Activated CD4-positive, alpha-beta T cell treated with anti-CD3 and anti-CD28 coated beads, Interleukin-10, Interleukin-2, amounts not matched to agents 100 ng/mL and 50 ng/mL, durations not matched to agents 16 hours and 8 hours (primary cell): ENCODE measurements around the gene BRS3.

Experiments used
- DNase-seq: peaks from one replicate; pipeline ENCODE4 v3.0.0-alpha.2; 2020

Gene BRS3

GRCh38 chrX:136496186-136496763 is 8.5 kb downstream of the BRS3 start:
- DNase-seq, result no peak

DNA sequence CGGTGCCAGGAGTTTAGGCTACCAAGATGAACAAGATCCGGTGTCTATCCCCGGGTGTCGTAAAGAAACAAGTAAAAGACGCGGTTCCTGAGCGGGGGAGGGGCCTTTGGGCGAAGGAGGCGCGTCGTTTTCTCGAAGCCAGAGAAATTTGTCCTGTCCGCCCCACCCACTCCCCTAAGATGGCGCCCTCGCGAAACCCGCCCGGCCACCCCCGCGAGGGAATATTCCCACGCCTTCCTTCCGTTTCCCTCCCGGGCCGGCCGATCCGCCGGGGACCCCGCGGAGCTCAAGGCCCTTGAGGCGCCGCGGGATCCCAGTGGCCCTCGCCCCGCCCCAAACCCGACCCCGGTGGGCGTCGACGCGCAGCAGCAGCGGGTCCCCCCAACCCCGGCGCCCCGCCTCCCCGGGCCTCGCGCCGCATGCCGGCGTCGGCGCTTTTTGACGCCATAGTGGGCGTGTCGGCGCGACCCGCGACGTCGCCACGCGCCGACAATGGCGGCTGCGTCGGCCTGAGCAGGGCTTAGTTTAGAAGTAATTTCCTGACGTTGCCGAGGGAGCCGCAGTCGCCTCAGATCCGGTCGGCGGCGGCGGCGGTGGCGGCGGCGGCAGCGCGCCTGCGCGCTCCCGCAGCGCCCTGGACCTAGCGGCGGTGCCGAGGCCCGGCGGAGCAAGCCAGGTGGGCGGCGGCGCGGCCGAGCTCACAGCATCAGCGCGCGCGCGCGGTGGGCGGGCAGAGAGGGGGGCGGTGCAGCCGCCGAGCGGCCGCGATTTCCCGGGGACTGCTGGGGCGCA is 9.2 kb downstream of the BRS3 start:
- peak; percentile 91 for DNase-seq

DNA sequence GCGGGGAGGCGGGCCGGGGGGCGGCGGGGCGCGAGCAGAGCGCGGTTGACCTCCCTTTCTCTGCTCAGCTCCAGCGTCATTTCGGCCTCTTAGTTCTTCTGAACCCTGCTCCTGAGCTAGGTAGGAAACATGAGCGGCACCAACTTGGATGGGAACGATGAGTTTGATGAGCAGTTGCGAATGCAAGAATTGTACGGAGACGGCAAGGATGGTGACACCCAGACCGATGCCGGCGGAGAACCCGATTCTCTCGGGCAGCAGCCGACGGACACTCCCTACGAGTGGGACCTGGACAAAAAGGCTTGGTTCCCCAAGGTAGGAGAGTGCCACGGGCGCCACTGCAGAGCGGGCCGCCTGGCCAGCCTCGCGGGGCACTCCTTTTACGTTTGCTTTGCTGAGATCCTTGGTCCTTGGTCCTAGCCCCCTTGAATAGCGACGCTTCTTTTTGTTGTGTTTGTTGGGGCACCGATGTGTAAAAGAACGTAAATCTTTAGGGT is 9.9 kb downstream of the BRS3 start, which contains the start of gene HTATSF1:
Gene HTATSF1, plus strand, starts transcription at position 37 of the 497 bp plus-strand sequence. Its CDS starts 93 bp downstream, at position 130.
- DNase-seq, result no peak

- DNase-seq, result no peak
Observed at GRCh38 chrX:136519069-136519468, 31.3 kb downstream of the BRS3 start.

- DNase-seq, result no peak
Observed at GRCh38 chrX:136523770-136524169, 36.0 kb downstream of the BRS3 start.

DNA sequence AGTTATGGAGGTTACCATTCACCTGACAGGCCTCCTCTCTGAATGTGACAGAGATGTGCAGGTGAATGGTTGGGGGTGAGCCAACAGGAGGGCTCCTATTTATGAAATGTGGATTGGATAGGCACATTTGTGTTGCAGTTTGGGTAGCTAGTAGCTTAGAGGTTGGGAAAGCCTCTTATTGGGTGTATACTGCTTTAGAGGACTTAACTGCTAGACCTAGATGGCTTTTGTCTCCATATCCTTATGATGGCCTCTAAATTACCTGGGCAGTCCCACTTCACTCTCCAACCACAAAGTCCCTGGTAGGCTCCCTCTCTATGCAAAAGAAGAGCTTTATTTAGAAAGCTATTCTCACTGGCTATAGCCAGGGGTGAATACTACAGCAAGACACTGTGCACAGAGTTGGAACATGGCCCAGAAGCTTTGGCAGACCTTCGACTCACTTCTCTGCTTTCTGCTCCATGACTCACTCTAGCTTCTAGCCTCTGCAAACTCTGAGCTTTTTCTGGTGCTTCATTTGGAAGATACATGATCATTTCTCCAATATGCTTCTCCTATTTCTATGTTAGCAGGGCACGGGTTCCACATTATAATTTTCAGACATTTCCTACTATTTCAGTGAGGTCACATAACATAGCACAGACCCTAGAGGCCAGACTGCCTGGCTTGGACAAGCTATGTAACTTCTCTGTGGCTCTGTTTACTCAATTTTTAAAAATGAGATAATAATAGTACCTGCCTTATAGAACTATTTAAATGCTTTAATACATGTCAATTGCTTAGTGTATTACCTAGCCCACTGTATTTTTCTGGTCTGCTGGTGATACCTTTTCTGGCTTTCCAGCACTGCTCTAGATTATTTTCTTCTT is 38.2 kb downstream of the BRS3 start:
- DNase-seq, result no peak

GRCh38 chrX:136528645-136529315 is 41.0 kb downstream of the BRS3 start:
- no peak for DNase-seq

GRCh38 chrX:136529795-136530194 is 42.0 kb downstream of the BRS3 start:
- no peak for DNase-seq

GRCh38 chrX:136531951-136532350 is 44.2 kb downstream of the BRS3 start, which contains the start of gene VGLL1:
Gene VGLL1, plus strand, starts transcription at chrX:136532215. Its CDS starts 3,806 bp downstream, at chrX:136536021.
- DNase-seq, result no peak

GRCh38 chrX:136534131-136534530 is 46.4 kb downstream of the BRS3 start:
- no peak for DNase-seq

GRCh38 chrX:136538811-136539210 is 51.1 kb downstream of the BRS3 start:
- no peak for DNase-seq

DNA sequence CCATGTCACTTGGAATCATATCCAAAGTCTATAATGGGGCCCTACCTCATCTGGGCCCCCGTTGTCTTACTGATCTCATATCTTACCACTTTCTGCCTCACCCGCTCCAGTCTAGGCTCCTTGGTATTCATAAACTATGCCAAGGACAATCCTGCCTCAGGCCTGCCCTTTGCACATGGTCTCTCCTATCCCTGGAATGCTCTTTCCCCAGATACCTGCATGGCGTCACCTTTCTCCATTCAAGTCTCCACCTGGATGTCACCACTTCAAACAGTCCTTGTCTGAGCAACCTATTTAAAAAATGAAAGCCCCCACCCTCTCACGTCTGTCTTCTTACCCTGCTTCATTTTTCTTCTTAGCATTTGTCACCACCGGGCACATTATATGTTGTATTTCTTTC is 52.5 kb downstream of the BRS3 start:
- no peak for DNase-seq

GRCh38 chrX:136541294-136541693 is 53.5 kb downstream of the BRS3 start:
- DNase-seq, result no peak

DNA sequence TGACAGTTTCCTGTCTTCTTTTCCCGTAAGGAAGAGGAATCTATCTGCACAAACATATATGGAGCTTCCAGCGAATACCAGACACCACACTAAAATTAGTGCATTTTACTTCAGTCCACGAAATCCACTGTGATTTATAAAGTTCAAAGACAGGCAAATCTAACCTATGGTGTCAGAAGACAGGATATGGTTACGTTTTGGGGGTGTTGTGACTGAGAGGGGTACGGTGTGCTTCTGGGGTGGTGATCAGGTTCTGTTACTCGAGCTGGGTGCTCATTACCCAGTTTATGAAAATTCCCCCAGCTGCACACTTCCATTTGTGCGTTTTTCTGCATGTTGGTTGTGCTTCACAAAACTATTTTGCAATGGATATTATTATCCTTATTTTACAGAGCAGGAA is 54.5 kb downstream of the BRS3 start:
- no peak for DNase-seq
